Stimulated activated CD4-positive, alpha-beta T cell treated with anti-CD3 and anti-CD28 coated beads, Interleukin-1b, Interleukin-23, amount 100 ng/mL, for 4 hours (primary cell): ENCODE results near the gene TYROBP.
"Not testable (repeated sequence)": the region's sequence is repeated elsewhere in the genome, so short reads cannot be mapped to it uniquely, and the experiment has no call there.

Experiments used
- DNase-seq, 2 donors: peaks; one replicate each; pipeline ENCODE4 v3.0.0-alpha.2; 2020; ENCODE audit warnings: low read depth in 2 of 2

The TYROBP gene

GRCh38 chr19:35932291-35932936, 24.3 kb upstream of the TYROBP start:
- DNase-seq: no peak

DNA sequence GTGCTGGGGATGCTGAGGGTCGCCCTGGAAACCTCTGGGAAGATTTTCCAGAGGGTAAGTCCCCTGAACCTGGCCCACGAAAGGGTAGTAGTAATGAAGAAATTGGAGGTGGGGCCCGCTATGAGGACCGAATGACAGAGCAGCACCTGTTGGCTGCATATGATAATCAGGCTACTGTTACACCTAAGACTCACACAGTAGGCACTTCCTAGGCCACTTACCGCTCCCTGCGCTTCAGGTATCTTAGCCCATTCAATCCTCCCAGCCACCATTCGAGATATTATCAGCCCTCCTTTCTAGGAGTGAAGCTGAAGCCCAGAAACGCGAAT, 23.7 kb upstream of the TYROBP start:
- DNase-seq: no peak

DNA sequence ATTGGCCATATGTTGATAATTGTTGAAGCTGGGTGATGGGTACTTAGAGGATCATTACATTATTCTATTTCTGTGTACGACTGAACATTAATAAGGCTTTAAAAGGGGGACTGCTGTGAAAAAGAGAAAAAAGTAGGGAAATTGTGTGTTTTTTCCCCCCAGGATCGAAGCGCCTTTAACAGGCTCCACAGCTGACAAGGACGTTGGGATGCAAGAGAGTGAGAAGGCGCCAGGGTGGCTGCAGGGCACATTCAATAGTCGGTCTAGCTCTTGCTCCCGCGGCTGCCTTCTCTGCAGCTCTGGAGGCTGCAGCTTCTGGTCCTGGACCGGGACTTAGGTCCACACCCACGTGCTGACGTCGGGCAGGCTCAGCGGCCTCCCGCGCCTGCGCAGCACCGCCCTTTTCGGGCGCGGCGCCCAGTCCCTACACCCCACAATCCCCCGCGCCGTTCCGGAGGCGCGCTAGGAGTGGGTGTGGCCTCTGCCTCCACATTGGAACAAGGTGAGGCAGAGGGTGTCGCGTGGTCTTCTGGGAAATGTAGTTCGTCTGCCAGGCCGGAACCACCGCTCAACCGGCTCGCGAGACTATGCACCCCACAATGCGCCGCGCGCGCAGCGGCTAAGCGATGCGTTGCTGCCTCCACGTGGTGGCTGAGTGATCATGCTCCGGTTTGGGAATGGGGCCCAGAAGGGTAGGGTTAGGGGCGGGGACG, 23.2 kb upstream of the TYROBP start:
- peak; percentile 96 to 97 for DNase-seq

DNA sequence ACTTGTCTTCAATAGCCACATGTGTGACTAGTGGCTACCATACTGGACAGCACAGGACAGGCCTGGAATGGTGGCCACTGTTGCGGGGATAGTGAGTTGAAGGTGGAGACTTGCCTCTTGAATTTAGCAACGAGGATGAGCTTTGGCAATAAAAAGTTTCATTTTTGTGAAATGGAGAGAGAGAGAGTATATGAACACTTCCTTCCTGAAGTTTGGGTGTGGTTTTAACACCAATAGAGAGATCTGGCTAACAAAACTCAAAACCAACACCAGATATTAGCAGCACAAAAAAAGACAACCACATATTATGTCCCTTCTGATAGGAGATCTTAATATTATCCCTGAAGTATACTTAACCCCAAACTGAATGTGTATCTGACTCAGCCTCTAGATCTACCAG, 21.8 kb upstream of the TYROBP start:
- DNase-seq: no peak

DNA sequence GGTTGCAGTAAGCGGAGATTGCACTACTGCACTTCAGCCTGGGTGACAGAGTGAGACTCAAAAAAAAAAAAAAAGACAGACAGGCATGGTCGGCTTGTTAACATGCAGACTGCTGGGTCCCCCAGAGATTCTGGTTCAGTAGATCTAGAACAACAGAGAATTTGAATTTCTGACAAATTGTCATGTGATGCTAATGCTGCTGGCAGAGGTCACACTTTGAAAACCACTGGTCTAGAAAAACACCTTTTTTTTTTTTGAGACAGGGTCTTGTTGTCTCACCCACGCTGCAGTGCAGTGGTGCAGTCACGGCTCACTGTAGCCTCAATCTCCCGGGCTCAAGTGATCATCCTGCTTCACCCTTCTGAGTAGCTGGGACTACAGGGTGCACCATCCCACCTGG, 20.4 kb upstream of the TYROBP start:
- DNase-seq: no peak

- no peak for DNase-seq
These were observed 17.4 kb upstream of the TYROBP start for GRCh38 chr19:35925501-35925900.

- DNase-seq: no peak
These were observed 12.9 kb upstream of the TYROBP start for GRCh38 chr19:35921012-35921411.

DNA sequence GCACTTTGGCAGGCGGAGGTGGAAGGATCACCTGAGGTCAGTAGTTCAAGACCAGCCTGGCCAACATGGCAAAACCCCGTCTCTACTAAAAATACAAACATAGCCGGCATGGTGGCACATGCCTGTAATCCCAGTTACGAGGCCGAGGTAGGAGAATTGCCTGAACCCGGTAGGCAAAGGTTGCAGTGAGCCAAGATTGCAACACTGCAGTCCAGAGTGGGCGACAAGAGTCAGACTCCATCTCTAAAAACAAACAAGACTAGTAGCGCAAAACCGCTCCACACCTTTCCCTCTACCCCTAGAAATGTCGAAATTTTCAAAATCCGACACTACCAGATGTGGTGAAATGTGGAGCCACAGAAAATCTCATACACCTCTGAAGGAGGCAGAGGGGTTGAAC, 11.2 kb upstream of the TYROBP start:
- no peak for DNase-seq

GRCh38 chr19:35915443-35915842, 7.3 kb upstream of the TYROBP start:
- no peak for DNase-seq

GRCh38 chr19:35913589-35913988, 5.5 kb upstream of the TYROBP start:
- DNase-seq: no peak

DNA sequence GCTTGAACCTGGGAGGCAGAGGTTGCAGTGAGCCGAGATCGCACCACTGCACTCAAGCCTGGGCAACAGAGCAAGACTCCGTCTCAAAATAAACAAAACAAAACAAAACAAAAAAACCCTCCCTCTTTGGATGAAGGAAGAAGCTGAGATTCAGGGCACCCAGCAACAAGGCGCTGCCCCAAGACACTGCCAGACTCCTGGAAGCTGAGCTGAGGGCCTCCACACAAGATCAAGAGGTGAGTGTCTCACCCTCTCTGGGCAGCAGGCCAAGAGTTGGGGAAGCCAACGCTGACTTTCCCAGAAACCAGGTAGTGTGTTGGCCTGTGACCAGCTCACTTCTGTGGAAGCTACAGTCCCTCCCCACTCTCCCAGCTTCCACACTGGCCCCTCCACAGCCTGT, 3.7 kb upstream of the TYROBP start:
- DNase-seq: no peak

- DNase-seq: no peak
These were observed 3.1 kb upstream of the TYROBP start for GRCh38 chr19:35911173-35911572.

- not testable (repeated sequence) for DNase-seq
These were observed 2.3 kb upstream of the TYROBP start for GRCh38 chr19:35910355-35910754.

DNA sequence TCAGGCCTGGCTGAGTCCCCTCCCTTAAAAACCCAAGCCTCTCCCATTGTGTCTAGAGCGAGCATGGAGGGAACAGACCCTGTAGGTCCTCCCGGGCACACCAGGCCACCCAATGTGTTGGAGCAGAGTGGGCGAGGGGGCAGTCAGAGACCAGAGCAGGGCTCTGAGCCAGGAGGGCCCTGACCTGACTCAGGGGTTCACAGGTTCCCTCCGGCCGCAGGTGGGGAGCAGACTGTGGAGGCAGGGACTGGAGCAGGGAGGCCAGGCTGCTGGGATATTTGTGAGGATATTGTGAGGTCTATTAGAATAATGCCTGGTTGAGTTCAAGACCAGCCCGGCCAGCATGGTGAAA, 1.6 kb upstream of the TYROBP start:
- no peak for DNase-seq

GRCh38 chr19:35908973-35909683, 1.0 kb upstream of the TYROBP start:
- DNase-seq: no peak

- no peak for DNase-seq
These were observed 734 bp downstream of the TYROBP start for GRCh38 chr19:35907377-35907745.

DNA sequence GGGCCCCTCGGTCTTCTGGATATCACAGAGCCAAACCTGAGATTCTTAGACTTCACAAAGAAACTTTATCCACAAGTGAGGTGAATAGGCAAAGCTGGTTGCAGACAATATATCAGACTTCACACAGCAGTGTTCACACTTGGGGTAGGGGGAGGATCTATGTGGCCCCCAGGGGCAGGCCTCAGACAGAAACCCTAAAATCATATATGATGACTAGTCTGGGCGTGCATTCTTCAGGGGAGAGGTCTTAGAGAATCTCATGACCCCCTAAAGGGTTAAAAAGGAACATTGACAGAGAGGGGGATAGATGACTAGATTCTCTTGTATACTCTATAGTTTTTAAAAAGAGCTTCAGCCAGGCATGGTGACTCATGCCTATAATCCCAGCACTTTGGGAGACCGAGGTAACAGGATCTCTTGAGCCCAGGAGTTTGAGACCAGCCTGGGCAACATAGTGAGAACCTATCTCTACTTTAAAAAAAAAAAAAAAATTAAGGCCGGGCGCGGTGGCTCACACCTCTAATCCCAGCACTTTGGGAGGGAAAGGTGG, 2.8 kb downstream of the TYROBP start:
- DNase-seq: no peak

DNA sequence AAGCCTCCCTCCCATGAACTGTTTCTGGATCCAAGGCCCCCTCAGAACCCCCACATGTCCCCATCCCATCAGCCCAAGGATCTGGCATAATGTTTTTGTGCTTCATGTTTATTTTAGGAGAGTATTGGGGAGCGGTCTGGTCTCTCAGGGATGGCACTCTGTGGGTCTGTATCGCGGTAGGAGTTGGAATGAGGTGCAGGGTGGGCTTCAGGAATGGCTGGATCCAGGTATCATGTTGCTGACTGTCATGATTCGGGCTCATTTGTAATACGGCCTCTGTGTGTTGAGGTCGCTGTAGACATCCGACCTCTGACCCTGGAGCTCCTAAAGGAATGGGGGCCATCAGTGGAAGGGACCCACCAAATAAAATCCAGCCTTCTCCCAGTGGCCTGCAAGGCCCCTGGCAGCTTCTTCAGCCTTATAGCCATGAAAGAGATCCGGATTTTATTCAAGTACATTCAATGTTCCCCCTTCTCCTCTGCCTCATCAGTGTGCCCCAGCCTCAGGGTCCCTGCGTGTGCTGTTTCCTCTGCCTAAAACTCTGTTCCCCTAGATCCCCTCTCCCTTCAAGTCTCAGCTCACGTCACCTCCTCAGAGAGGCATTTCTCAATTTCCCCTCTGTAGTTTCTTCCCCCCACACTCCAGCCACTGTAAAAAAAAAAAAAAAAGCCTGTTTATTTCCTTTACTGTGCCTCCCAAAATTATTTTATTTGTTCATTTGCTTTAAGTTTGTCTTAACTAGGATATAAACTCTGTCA, 3.6 kb downstream of the TYROBP start:
- DNase-seq: no peak

DNA sequence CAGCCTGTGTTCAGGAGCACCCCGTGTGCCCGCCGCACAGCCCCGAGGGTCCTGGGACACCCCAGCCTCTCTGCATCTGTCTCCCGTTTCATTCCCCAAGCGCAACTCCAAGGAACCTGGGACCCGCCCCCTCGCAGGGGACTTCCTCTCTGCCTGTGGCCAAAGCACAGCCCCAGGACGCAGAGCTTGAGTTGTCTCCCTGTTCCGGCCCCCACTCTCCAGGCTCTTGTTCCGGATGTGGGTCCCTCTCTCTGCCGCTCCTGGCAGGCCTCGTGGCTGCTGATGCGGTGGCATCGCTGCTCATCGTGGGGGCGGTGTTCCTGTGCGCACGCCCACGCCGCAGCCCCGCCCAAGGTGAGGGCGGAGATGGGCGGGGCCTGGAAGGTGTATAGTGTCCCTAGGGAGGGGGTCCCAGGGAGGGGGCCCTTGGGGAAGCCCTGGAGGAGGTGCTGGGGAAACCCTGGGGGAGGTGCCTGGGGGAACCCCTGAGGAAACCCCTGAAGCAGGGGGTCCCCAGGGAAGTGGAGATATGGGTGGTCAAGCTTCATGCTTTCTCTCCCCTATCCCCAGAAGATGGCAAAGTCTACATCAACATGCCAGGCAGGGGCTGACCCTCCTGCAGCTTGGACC, 4.4 kb downstream of the TYROBP start:
- DNase-seq: peak; percentile 78 to 90

DNA sequence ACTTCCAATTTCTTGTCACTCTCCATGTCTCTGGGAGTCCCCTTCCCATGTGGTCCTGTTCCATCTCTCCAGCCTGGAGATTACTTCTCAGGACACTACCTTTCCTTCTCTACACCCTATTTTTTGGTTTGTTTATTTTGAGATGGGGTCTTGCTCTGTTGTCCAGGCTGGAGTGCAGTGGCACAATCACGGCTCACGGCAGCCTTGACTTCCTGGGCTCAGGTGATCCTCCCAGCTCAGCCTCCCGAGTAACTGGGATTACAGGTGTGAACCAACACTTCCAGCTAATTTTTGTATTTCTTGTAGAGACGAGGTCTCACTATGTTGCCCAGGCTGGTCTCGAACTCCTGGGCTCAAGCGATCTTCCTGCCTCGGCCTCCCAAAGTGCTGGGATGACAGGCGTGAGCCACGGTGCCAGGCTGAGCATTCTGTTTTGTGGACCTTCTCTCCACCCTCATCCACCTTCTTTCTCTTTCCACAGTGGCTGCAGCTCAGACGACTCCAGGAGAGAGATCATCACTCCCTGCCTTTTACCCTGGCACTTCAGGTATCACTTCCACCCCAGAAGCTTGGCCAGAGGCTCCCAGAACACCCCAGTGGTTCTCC, 5.1 kb downstream of the TYROBP start:
- no peak for DNase-seq

DNA sequence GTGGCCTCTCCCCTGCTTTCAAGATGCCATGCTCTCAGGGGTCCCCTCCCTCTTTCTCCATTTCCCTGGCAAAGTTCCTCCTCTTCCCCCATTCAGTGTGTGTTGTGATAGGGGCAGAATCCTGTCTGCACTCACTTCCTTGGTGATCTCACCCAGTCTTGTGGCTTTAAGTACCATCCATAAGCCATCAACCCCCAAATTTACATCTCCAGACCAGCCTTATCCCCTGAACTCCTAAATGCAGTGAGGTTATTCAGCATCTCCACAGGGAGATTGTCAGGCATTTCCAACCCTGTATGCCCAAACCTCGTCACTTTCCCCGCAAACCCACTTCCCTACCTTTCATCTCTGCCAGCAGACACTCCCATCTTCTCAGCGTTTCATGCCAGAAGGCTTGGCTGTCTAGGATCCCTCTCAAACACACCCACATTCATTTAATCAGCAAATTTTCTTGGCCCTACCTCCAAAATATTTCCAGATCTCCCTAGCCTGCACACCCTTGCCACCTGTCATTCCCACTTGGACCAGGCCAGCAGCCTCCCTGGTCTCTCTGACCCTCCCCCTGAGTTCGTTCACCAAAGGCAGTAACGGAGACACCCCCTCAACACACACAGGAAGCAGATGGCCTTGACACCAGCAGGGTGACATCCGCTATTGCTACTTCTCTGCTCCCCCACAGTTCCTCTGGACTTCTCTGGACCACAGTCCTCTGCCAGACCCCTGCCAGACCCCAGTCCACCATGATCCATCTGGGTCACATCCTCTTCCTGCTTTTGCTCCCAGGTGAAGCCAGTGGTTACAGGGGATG, 6.0 kb downstream of the TYROBP start, which contains the start of gene HCST:
Gene HCST (plus strand): TSS at position 676 of the 808 bp plus-strand sequence. CDS start 65 bp downstream, at position 741.
- no peak for DNase-seq
